Neuronal stem cell (in vitro differentiated cells): ENCODE measurements around the gene KCNH5.

ENCODE experiments used
- DNase-seq: peaks from one replicate; pipeline ENCODE4 v3.0.0-alpha.2; 2013; ENCODE audit warnings: low spot score
- H2AFZ ChIP-seq: one replicate; pipeline ENCODE4 v1.6.1; 2013; ENCODE audit warnings: mild to moderate bottlenecking, low read length, inconsistent platforms
- H2AK5ac ChIP-seq: 2 replicates; pipeline ENCODE4 v1.6.1; 2013; ENCODE audit warnings: low read depth, mild to moderate bottlenecking, inconsistent platforms, low read length, moderate library complexity, mixed read lengths
- H2BK120ac ChIP-seq: 2 replicates; pipeline ENCODE4 v1.6.1; 2013; ENCODE audit warnings: low read depth, mild to moderate bottlenecking, inconsistent platforms, low read length, moderate library complexity, mixed read lengths
- H2BK12ac ChIP-seq: one replicate; pipeline ENCODE4 v1.6.1; 2013; ENCODE audit warnings: low read length, inconsistent platforms
- H2BK15ac ChIP-seq: 2 replicates; pipeline ENCODE4 v1.6.1; 2013; ENCODE audit warnings: mild to moderate bottlenecking, low read length, inconsistent platforms, mixed read lengths
- H2BK5ac ChIP-seq: one replicate; pipeline ENCODE4 v1.6.1; 2013; ENCODE audit warnings: inconsistent platforms, mild to moderate bottlenecking, low read length, moderate library complexity
- H3K14ac ChIP-seq: one replicate; pipeline ENCODE4 v1.6.1; 2013; ENCODE audit warnings: low read length, inconsistent platforms
- H3K18ac ChIP-seq: 2 replicates; pipeline ENCODE4 v1.6.1; 2013; ENCODE audit warnings: low read length, inconsistent platforms
- H3K23ac ChIP-seq: 2 replicates; pipeline ENCODE4 v1.6.1; 2013; ENCODE audit warnings: low read depth, mild to moderate bottlenecking, mixed read lengths, low read length, inconsistent platforms; ENCODE audit not compliant: poor library complexity
- H3K27ac ChIP-seq: replicated peaks from 3 replicates; pipeline ENCODE4 v1.5.1; 2013; ENCODE audit warnings: low read length, inconsistent platforms
- H3K27me3 ChIP-seq, 3 experiments: 2 replicates each; pipeline ENCODE4 v1.6.1; 2013; ENCODE audit warnings: low read length in 3 of 3, mild to moderate bottlenecking in 2 of 3, inconsistent platforms in 1 of 3, low read depth in 1 of 3, mixed read lengths in 1 of 3, moderate library complexity in 1 of 3; ENCODE audit not compliant: control insufficient read depth in 3 of 3, insufficient read depth in 3 of 3
- H3K36me3 ChIP-seq, 2 donors: replicated peaks in 1 of 2; 2 replicates each; pipeline ENCODE4 v1.6.1; 2013; ENCODE audit warnings: low read length in 2 of 2; ENCODE audit not compliant: control insufficient read depth in 2 of 2, insufficient read depth in 2 of 2
- H3K4ac ChIP-seq: 2 replicates; pipeline ENCODE4 v1.6.1; 2013; ENCODE audit warnings: inconsistent platforms, mild to moderate bottlenecking, low read length, moderate library complexity
- H3K4me1 ChIP-seq, 2 donors: 1 replicate in 1 of 2; 2 replicates in 1 of 2; pipeline ENCODE4 v1.6.1; 2013; ENCODE audit warnings: low read length in 2 of 2, low read depth in 1 of 2; ENCODE audit not compliant: control insufficient read depth in 2 of 2, insufficient read depth in 1 of 2
- H3K4me2 ChIP-seq: one replicate; pipeline ENCODE4 v1.6.1; 2013; ENCODE audit warnings: mild to moderate bottlenecking, low read length, inconsistent platforms; ENCODE audit not compliant: insufficient read depth, poor library complexity, severe bottlenecking
- H3K4me3 ChIP-seq, 2 donors: 2 replicates each; pipeline ENCODE4 v1.5.1; 2013; ENCODE audit warnings: low read length in 2 of 2, mild to moderate bottlenecking in 2 of 2, inconsistent platforms in 1 of 2, moderate library complexity in 1 of 2
- H3K79me1 ChIP-seq: one replicate; pipeline ENCODE4 v1.6.1; 2013; ENCODE audit warnings: low read depth, mild to moderate bottlenecking, inconsistent platforms, low read length, moderate library complexity
- H3K9ac ChIP-seq: one replicate; pipeline ENCODE4 v1.6.1; 2013; ENCODE audit warnings: mild to moderate bottlenecking, low read depth, low read length, inconsistent platforms; ENCODE audit not compliant: poor library complexity
- H3K9me3 ChIP-seq, 2 donors: replicated peaks in 1 of 2; 2 replicates each; pipeline versions ENCODE3 to v1.6.1; 2013; ENCODE audit warnings: low read length in 2 of 2, mild to moderate bottlenecking in 2 of 2, inconsistent platforms in 1 of 2, low read depth in 1 of 2, mixed read lengths in 1 of 2, moderate library complexity in 1 of 2; ENCODE audit not compliant: control insufficient read depth in 2 of 2, insufficient read depth in 1 of 2
- H4K8ac ChIP-seq: one replicate; pipeline ENCODE4 v1.6.1; 2013; ENCODE audit warnings: low read depth, mild to moderate bottlenecking, inconsistent platforms, low read length, moderate library complexity
- H4K91ac ChIP-seq: one replicate; pipeline ENCODE4 v1.6.1; 2013; ENCODE audit warnings: low read length, low read depth, mild to moderate bottlenecking, inconsistent platforms; ENCODE audit not compliant: poor library complexity
- WGBS, 2 donors: extraction: QIAGEN DNeasy Blood & Tissue Kit; methylation state at CpG; one replicate each; pipeline ENCODE4 v1.1.7; 2013; ENCODE audit warnings: missing lambda C conversion rate in 2 of 2, mixed read lengths in 1 of 2; ENCODE audit not compliant: insufficient read length in 2 of 2, insufficient replicate concordance in 1 of 2; ENCODE audit errors: extremely low coverage in 2 of 2; 5-methylcytosine and 5-hydroxymethylcytosine counted together

The KCNH5 gene

DNA sequence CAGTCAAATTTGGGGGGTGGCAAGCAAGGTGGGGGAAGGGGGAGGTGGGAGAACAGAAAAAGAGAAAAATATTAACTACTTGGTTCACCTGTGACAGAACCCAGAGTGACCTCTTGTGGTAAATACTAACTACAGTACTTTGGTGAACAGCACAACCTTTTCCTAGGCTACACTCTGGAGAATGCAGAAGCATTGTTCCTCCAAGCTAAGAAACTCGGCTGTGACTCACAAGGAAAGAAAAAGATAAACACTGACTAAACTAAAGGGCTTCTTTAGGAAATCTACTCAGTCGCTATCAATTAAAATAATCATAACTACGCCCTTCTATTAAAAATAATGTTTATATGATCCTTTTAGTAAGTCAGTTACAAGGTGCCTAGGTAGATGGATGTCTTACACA is 5.4 kb downstream of the KCNH5 start:
- H3K23ac ChIP-seq, result no peak overlapping the region
- no CpG with 5 or more reads among the region's 3 CpGs for WGBS, 2 donors
- no peak overlapping the region for H2BK12ac ChIP-seq
- H2BK120ac ChIP-seq, result no peak overlapping the region
- no peak overlapping the region for H3K4me2 ChIP-seq
- no peak overlapping the region for H4K8ac ChIP-seq
- no peak overlapping the region for H3K14ac ChIP-seq
- no peak overlapping the region for H3K9ac ChIP-seq
- H3K36me3 ChIP-seq, result no peaks in the 10 kb centered on the region
- H3K4me3 ChIP-seq, result no peak overlapping the region
- no peak overlapping the region for H4K91ac ChIP-seq
- H3K79me1 ChIP-seq, result no peaks in the 10 kb centered on the region
- H2AK5ac ChIP-seq, result no peak overlapping the region
- no peak overlapping the region for H3K27ac ChIP-seq
- H3K18ac ChIP-seq, result no peak overlapping the region
- H3K4ac ChIP-seq, result no peak overlapping the region
- H3K27me3 ChIP-seq, result peaks cover 0 to 44% (median 0%) of the 10 kb centered on the region in 3 experiments
- H2BK5ac ChIP-seq, result no peak overlapping the region
- no peak overlapping the region for H2BK15ac ChIP-seq
- no peaks in the 10 kb centered on the region for H3K9me3 ChIP-seq
- no peak for DNase-seq
- H2AFZ ChIP-seq, result no peak overlapping the region
- H3K4me1 ChIP-seq, result no peaks in the 10 kb centered on the region

DNA sequence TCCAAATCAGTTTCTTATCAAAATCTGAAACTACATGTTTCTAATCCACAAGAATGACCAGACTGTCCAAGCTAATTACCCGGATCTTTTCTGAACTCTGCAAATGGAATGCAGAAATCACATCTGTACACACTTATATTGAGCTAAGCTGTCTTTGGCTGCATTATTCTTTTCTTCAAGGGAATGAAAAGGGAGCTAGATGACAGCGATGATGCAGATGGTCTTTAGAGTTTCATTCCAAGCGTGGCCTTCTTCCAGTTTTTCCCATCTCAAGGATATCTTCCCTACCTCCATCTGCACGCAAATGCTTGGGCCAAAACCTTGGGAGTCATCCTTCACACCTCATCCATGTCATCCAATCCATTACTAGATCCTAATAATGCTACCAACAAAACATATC is 12.6 kb downstream of the KCNH5 start:
- Histone ChIP-seq H3K4ac (no peak overlapping the region), H2BK15ac (no peak overlapping the region), H3K79me1 (no peaks in the 10 kb centered on the region), H3K14ac (no peak overlapping the region), H3K4me1 (no peaks in the 10 kb centered on the region), H2AFZ (no peak overlapping the region), H3K27me3 (peaks cover 0 to 4% (median 0%) of the 10 kb centered on the region in 3 experiments), H2AK5ac (no peak overlapping the region), H2BK12ac (no peak overlapping the region), H3K23ac (no peak overlapping the region), H3K4me2 (no peak overlapping the region), H3K27ac (no peak overlapping the region), H4K91ac (no peak overlapping the region), H2BK5ac (no peak overlapping the region), H4K8ac (no peak overlapping the region), H3K9ac (no peak overlapping the region), H3K18ac (no peak overlapping the region), H3K9me3 (no peaks in the 10 kb centered on the region), H2BK120ac (no peak overlapping the region), H3K4me3 (no peak overlapping the region), H3K36me3 (no peaks in the 10 kb centered on the region)
- DNase-seq, result no peak
- WGBS, 2 donors, result no CpG with 5 or more reads among the region's 4 CpGs

DNA sequence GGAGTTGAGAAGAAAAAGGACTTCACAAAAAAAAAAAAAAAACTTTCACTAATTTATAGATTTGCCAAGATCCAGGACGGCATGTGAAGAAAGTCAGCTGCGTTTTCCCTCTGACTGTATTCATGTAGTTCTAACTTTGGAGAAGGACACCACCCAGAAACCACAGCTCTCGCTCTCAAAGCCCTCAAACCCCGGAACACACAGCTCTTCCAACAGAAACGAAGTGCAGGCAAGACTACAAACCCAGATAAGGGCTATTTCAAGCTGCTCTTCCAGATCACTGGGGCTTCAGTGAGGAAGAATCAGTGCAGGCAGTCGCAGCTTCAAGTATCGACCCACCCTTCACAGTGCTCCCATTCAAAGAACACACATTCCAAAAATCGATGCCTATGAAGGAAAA is 13.2 kb downstream of the KCNH5 start:
- Histone ChIP-seq H4K91ac (no peak overlapping the region), H3K9ac (no peak overlapping the region), H3K4me3 (no peak overlapping the region), H3K4ac (no peak overlapping the region), H3K4me2 (no peak overlapping the region), H3K18ac (no peak overlapping the region), H2AFZ (no peak overlapping the region), H2BK5ac (no peak overlapping the region), H3K14ac (no peak overlapping the region), H2BK12ac (no peak overlapping the region), H3K4me1 (no peaks in the 10 kb centered on the region), H3K36me3 (no peaks in the 10 kb centered on the region), H2BK120ac (no peak overlapping the region), H4K8ac (no peak overlapping the region), H3K27ac (no peak overlapping the region), H2AK5ac (no peak overlapping the region), H3K27me3 (peaks cover 0 to 4% (median 0%) of the 10 kb centered on the region in 3 experiments), H3K23ac (no peak overlapping the region), H3K79me1 (no peaks in the 10 kb centered on the region), H3K9me3 (no peaks in the 10 kb centered on the region), H2BK15ac (no peak overlapping the region)
- no peak for DNase-seq
- WGBS, 2 donors, result no CpG with 5 or more reads among the region's 8 CpGs

DNA sequence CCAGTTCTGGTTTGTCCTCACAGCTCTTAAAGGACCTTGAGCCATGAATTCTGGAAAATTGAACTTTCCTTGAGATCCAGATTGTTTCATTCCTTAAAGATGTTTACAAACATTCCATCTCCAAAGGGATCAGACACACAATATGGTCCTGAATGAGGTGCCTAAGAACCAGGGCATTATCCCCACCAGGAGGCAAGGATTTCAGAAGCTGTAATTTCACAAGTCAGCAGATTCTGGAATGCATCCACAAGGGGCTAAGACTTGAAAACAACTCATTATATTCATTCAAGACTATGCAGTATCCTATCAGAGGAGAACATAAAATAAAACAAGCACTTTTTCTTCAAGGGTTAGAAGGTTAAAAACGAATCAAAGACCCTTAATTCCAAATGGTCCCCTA is 15.1 kb downstream of the KCNH5 start:
- Histone ChIP-seq H3K4me2 (no peak overlapping the region), H3K79me1 (no peaks in the 10 kb centered on the region), H4K8ac (no peak overlapping the region), H4K91ac (no peak overlapping the region), H3K14ac (no peak overlapping the region), H2BK12ac (no peak overlapping the region), H2AK5ac (no peak overlapping the region), H2BK120ac (no peak overlapping the region), H3K4me1 (no peaks in the 10 kb centered on the region), H3K27ac (no peak overlapping the region), H3K36me3 (no peaks in the 10 kb centered on the region), H3K4ac (no peak overlapping the region), H2BK15ac (no peak overlapping the region), H2AFZ (no peak overlapping the region), H3K4me3 (no peak overlapping the region), H3K27me3 (no peaks in the 10 kb centered on the region), H2BK5ac (no peak overlapping the region), H3K23ac (no peak overlapping the region), H3K9ac (no peak overlapping the region), H3K18ac (no peak overlapping the region), H3K9me3 (no peaks in the 10 kb centered on the region)
- DNase-seq, result no peak
- WGBS, 2 donors, result no CpG with 5 or more reads among the region's 1 CpG
